CD4-positive, alpha-beta T cell (primary cell): ENCODE measurements around the gene SERPINA4. TPM values are rescaled to one million over a fixed set of nuclear protein-coding genes. Genes with fewer than 3 reads are reported as not detected.

Experiments used
- ATAC-seq: fragments of 200-7000 bp; cut with Tn5 transposase; one replicate; pipeline ENCODE4 v1.10.0; 2022; ENCODE audit warnings: mild to moderate bottlenecking; ENCODE audit not compliant: poor library complexity
- CTCF ChIA-PET: fragments of 350-600 bp; sonication (Branson Sonifier 250); formaldehyde crosslinking; loops from one replicate; lab custom pipeline; 2021; ENCODE audit warnings: antibody characterized with exemption, inconsistent platforms; lab: Charles Lee
- POLR2A ChIA-PET: fragments of 350-600 bp; sonication (Branson Sonifier 250); formaldehyde crosslinking; loops from one replicate; lab custom pipeline; 2021; ENCODE audit warnings: antibody characterized with exemption, inconsistent platforms; lab: Charles Lee
- DNase-seq, 14 experiments: peaks; one replicate each; pipeline ENCODE4 v3.0.0-alpha.2; 2013 to 2020; ENCODE audit warnings: mixed read lengths in 2 of 14
- H3K27ac ChIP-seq, 2 donors: one replicate each; pipeline versions ENCODE4 v1.5.1 to v1.7.0; 2013; ENCODE audit warnings: low read length in 2 of 2, low read depth in 1 of 2, mild to moderate bottlenecking in 1 of 2
- H3K27me3 ChIP-seq, 2 experiments: 1 replicate in 1 of 2; 2 replicates in 1 of 2; pipeline versions ENCODE4 v1.6.1 to v1.7.0; 2013; ENCODE audit warnings: low read length in 2 of 2, control low read depth in 1 of 2, mild to moderate bottlenecking in 1 of 2, moderate library complexity in 1 of 2; ENCODE audit not compliant: insufficient read depth in 2 of 2, control insufficient read depth in 1 of 2
- H3K36me3 ChIP-seq: one replicate; pipeline ENCODE4 v1.6.1; 2013; ENCODE audit warnings: low read length, control low read depth; ENCODE audit not compliant: insufficient read depth
- H3K4me1 ChIP-seq: one replicate; pipeline ENCODE4 v1.6.1; 2013; ENCODE audit warnings: low read length, control low read depth; ENCODE audit not compliant: insufficient read depth
- H3K4me3 ChIP-seq: one replicate; pipeline ENCODE4 v1.5.1; 2013; ENCODE audit warnings: mild to moderate bottlenecking, low read length, moderate library complexity
- H3K9me3 ChIP-seq, 2 experiments: 1 replicate in 1 of 2; 2 replicates in 1 of 2; pipeline versions ENCODE4 v1.6.1 to v1.7.0; 2013; ENCODE audit warnings: low read length in 2 of 2, mild to moderate bottlenecking in 2 of 2, control low read depth in 1 of 2, moderate library complexity in 1 of 2; ENCODE audit not compliant: control insufficient read depth in 1 of 2, insufficient read depth in 1 of 2
- H3K27ac Mint-ChIP-seq: one replicate; pipeline ENCODE4 v1.8.0; 2020; ENCODE audit warnings: mixed read lengths
- H3K27me3 Mint-ChIP-seq: one replicate; pipeline ENCODE4 v1.8.0; 2021; ENCODE audit warnings: mixed read lengths
- H3K36me3 Mint-ChIP-seq: one replicate; pipeline ENCODE4 v1.8.0; 2021; ENCODE audit warnings: low read depth, mixed read lengths
- H3K4me1 Mint-ChIP-seq: one replicate; pipeline ENCODE4 v1.8.0; 2021; ENCODE audit warnings: low read depth, mixed read lengths
- H3K4me3 Mint-ChIP-seq: one replicate; pipeline ENCODE4 v1.8.0; 2020; ENCODE audit warnings: mild to moderate bottlenecking, mixed read lengths
- H3K9me3 Mint-ChIP-seq: one replicate; pipeline ENCODE4 v1.8.0; 2020; ENCODE audit warnings: mixed read lengths
- intact Hi-C, 2 experiments: fragments of 100-400 bp; cut with DNase I in 1 of 2; cut with micrococcal nuclease in 1 of 2; formaldehyde crosslinking; loops; one replicate each; pipeline versions ENCODE4 v1.15.1 to v1.9.0; 2023 to 2025; cut with DNase I, micrococcal nuclease
- total RNA-seq, 174 experiments: library from RNA in 2 of 174; stranded (reverse) in 2 of 174; gene quantifications; one replicate each; pipeline ENCODE4 v1.2.3 and lab custom pipeline; 2021 to 2026
- TF ChIP-seq, protein P1 (sequence below): fragments of 200-600 bp; IDR thresholded peaks from one replicate; pipeline ENCODE4 v1.8.0; 2022; ENCODE audit warnings: antibody characterized with exemption, mild to moderate bottlenecking

Gene SERPINA4
- total RNA-seq, 2 experiments from 2014 or later = not detected

DNA sequence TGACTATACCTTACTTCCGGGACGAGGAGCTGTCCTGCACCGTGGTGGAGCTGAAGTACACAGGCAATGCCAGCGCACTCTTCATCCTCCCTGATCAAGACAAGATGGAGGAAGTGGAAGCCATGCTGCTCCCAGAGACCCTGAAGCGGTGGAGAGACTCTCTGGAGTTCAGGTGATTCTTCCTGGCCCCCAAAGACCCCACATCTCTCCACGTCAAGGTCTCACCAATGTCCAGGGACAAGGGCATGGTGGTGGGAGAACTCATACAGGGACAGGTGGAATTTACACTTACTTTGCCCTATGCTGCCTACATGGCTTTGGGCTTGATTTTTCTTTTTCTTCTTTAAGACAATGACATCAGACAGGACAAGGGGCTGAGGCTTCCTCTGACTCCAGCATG lies 58.1 kb downstream of the SERPINA4 start:
- Histone ChIP-seq H3K36me3 (no peaks in the 10 kb centered on the region), H3K27me3 (no peaks in the 10 kb centered on the region), H3K4me1 (no peaks in the 10 kb centered on the region), H3K9me3 (peaks cover 13 to 44% of the 10 kb centered on the region in 2 experiments), H3K4me3 (no peak overlapping the region), H3K27ac (no peak overlapping the region)
- Mint-ChIP-seq H3K4me3 (no peak overlapping the region), H3K36me3 (no peaks in the 10 kb centered on the region), H3K4me1 (no peaks in the 10 kb centered on the region), H3K27ac (no peak overlapping the region), H3K9me3 (no peaks in the 10 kb centered on the region), H3K27me3 (peaks cover 45% of the 10 kb centered on the region)
- intact Hi-C loops = no loop called here
- POLR2A ChIA-PET = no interaction called here
- TF ChIP-seq, protein P1, sequence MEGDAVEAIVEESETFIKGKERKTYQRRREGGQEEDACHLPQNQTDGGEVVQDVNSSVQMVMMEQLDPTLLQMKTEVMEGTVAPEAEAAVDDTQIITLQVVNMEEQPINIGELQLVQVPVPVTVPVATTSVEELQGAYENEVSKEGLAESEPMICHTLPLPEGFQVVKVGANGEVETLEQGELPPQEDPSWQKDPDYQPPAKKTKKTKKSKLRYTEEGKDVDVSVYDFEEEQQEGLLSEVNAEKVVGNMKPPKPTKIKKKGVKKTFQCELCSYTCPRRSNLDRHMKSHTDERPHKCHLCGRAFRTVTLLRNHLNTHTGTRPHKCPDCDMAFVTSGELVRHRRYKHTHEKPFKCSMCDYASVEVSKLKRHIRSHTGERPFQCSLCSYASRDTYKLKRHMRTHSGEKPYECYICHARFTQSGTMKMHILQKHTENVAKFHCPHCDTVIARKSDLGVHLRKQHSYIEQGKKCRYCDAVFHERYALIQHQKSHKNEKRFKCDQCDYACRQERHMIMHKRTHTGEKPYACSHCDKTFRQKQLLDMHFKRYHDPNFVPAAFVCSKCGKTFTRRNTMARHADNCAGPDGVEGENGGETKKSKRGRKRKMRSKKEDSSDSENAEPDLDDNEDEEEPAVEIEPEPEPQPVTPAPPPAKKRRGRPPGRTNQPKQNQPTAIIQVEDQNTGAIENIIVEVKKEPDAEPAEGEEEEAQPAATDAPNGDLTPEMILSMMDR = no peak
- CTCF ChIA-PET = no interaction called here
- DNase-seq (no peak), ATAC-seq (no peak)

Other genes with a start within 250 kb of the SERPINA4 start
- gene SERPINA6, start 238.1 kb upstream of the SERPINA4 start, total RNA-seq = not detected
- gene SERPINA2, start 194.7 kb upstream of the SERPINA4 start, total RNA-seq = not detected
- gene SERPINA1, start 172.8 kb upstream of the SERPINA4 start, total RNA-seq = 1 to 10 TPM; 4.3 to 4.7 TPM
- gene SERPINA11, start 108.6 kb upstream of the SERPINA4 start, total RNA-seq = not detected
- not detected for gene SERPINA9, start 85.2 kb upstream of the SERPINA4 start, total RNA-seq
- not detected for gene SERPINA12, start 52.0 kb upstream of the SERPINA4 start, total RNA-seq
- not detected for gene SERPINA5, start 20.0 kb downstream of the SERPINA4 start, total RNA-seq
- not detected for gene SERPINA3, start 50.9 kb downstream of the SERPINA4 start, total RNA-seq
- gene GSC, start 208.7 kb downstream of the SERPINA4 start, total RNA-seq = not detected